ENCODE results near the gene HOXC11.

Gene HOXC11

DNA sequence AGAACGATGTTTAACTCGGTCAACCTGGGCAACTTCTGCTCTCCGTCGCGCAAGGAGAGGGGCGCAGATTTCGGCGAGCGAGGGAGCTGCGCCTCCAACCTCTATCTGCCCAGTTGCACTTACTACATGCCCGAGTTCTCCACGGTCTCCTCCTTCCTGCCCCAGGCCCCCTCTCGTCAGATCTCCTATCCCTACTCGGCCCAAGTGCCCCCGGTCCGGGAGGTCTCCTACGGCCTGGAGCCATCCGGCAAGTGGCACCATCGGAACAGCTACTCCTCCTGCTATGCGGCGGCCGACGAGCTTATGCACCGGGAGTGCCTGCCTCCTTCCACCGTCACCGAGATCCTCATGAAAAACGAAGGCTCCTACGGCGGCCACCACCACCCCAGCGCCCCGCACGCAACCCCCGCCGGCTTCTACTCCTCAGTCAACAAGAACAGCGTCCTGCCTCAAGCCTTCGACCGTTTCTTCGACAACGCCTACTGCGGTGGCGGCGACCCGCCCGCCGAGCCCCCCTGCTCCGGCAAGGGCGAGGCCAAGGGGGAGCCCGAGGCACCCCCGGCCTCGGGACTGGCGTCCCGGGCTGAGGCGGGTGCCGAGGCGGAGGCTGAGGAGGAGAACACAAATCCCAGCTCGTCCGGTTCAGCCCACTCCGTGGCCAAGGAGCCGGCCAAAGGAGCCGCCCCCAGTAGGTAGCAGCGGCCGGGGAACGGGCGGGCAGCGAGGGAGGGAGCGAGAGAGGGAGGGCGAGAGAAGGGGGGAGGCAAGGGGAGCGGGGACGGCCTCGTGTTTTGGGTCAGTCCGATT is 513 bp downstream of the HOXC11 start:
- DNase-seq (ENCODE audit: low read depth in 2 of 2) = no peak

DNA sequence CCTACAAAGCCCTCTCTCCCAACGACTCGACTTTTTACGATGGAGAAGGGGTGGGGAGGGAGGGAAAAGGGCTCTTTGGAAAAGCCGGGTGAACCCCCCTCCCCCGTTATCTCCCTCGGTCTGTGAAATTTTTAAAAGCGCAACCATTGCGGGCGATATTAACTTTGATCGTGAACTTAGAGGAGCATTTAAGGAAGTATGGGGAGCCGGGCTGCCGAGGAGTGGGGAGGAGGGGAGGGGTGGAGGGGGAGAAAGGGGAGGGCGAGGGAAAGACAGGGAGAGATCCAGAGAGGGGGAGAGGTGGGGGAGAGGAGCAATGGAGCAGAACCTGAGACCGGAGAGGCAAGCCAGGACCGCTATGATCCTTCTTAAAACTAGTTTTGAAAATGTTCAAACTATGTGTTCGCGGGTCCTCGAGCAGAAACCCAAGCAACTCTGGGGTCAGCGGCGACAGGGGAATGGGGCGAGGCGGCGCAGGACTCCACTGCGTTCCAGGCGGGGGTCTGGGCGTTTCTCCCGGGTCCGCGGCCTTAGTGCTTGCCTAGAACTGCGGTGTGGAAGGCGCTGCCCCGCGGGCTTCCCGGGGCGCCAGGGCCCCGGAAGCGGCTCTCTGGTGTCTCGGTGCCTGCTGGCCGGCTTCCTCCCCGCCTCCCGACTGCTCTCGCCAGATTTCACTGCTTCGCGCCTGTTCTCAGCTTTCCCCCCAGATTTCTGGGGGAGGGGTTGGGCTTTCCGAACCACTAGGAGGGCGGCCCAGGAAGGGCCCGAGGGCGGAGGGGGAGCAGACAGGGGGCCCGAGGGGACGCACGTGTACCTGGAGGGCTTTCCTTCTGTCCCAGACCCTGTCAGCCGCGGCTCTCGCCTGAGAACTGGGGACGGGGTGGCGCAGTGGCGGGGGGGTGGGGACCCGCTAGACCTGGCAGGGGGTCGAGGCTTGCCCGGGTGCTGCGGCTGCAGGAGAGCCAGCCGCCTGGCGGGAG is 1.4 kb downstream of the HOXC11 start, which contains the start of gene HOTAIR:
Gene HOTAIR, minus strand, starts transcription at position 871 of the 980 bp plus-strand sequence.
- DNase-seq (ENCODE audit: low read depth in 2 of 2) = no peak

DNA sequence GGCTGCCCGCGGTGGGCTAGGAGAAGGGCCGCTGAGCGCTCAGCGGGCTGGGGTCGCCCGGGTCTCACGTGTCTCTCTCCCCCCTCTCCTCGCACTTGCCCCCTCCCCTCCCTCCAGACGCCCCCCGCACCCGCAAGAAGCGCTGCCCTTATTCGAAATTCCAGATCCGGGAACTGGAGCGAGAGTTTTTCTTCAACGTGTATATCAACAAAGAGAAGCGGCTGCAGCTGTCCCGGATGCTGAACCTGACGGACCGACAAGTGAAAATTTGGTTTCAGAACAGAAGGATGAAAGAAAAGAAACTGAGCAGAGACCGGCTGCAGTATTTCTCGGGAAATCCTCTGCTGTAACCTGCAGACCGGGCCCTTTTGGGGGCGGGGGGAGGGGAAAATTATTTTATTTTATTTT is 2.1 kb downstream of the HOXC11 start:
- no peak for DNase-seq (ENCODE audit: low read depth in 2 of 2)

DNA sequence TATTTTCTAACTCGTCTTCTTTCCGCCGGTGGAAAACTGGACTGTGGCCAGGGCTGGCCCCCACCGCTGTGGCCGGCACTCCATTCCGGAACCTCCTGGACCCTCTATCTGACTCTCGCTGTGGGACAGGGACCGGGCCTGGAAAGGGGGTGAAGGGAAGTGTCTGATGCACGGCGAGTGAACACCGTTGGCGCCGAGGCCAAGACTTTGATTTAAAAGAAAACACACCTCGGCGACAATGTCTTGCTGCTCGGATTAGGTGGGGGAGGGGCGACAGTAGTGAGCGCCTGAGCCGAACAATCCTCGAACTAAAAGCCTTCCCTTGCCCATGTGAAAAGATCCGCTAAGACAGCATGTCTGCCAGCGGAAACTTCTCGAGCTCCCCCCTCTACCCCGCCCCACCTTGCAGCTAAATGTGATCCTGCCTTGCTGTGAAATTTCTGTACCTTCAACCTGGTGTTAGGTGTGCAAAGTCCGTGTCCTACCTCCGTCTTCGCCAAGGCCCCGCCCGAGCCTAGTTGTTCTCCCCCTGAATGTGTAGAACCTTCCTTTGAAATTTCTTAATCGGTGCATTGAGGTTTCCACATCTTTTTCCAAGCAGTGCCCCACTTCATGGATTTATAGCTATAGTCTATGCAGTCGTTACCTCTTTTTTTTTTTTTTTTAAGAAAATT is 2.7 kb downstream of the HOXC11 start:
- no peak for DNase-seq (ENCODE audit: low read depth in 2 of 2)

DNA sequence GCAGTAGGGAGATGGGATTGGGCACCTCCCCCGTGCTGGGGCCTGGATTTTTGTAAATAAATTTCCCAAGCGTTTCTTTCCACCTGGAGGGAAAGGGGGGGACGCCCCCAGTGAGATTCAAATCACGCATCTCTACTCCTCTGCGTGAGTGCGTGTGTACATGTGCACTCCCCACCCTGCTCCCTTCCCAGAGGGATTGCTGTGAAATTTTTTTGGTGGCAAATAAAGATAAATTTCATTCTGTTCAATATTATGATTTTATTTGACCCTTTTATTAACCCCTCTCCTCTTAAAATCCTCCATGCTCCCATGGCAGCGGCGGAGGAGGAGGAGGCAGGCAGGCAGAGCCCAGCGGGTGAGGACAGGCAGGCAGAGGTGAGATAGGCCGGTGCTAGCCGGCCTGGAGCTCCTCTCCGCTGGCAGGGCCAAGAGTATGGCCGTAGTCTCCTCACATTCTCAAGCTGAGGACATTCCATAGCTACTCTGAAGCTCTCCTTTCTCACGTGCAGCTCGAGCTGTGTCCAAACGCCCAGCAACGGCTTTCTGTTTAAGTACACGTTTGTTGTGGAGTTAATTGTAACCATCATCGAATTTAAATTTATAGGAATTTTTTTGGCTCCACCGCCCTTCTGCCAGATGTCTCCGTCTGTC is 3.4 kb downstream of the HOXC11 start:
- DNase-seq (ENCODE audit: low read depth in 2 of 2) = no peak

DNA sequence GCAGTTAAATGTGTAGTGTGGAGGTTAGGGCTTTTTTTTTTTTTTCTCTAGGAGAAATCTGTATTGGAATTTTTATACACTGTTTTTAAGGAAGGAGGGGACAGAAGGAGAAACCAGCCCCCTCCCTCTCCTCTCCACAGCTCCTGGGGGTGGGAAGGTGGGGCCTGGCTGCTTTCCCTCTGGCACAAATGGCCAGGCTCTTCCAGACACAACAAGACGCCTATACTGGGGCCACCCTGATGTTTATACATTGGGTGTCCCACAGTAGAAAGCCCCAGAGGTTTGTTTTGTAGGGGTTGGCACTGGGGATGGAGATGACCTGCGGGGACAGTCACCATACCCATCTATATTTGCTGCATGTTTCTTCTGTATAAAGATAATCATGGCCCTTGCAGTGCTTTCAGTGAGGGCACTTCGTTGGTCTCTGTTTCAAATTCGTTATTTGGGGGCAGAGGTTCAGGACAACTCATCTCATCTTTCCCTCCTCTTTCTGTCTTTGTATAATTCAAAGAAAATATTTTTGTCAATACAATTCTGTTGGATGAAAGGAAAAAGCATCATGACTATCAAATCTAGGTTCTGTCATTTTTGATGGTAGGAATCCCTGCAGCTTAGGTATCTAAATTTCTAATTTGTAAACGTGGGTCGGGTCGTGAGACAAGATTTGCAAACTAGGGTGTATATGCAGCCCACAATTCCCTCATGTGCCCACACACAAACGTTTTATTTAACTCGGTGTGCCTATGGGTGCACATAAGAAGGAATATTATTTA is 4.1 kb downstream of the HOXC11 start:
- no peak for DNase-seq (ENCODE audit: low read depth in 2 of 2)

DNA sequence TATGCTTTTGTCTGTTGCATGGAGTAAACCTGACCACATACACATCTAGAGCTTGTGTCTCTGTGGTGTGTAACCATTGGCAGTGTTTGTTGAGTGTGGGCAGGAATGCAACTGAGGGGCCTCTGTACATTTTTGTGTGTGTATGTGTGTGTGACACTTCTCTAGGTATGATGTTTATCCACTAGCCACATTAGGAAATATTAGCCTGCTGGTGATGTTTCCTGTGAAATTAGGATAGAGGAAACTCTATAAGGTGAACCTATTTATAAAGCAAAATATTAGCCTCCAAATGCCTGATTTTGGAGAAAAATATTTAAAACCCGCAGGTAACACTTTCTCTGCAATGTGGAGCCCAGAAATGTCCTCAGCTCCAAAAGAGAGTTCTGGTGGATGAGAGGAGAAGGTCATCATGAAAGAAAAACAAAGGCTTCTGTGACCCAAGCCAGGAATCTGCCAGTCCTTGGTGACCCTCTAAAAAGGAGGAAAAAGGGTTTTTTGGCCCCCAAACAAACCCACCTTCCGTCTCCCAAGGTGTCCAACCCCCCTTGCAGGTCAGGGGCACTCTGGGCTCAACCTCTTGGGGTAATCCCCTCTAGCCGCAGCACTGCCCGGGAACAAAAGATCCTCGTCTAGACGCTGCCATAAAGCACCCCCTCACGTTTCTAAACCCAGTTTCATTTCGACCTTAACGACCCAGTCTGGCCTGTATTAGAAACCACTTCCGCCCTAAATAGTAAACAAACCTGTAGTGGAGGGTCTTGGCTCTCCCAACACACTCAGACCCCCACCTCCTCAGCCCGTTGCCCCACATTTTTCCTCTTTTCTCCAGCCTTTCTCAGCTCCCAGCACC is 4.9 kb downstream of the HOXC11 start:
- no peak for DNase-seq (ENCODE audit: low read depth in 2 of 2)

DNA sequence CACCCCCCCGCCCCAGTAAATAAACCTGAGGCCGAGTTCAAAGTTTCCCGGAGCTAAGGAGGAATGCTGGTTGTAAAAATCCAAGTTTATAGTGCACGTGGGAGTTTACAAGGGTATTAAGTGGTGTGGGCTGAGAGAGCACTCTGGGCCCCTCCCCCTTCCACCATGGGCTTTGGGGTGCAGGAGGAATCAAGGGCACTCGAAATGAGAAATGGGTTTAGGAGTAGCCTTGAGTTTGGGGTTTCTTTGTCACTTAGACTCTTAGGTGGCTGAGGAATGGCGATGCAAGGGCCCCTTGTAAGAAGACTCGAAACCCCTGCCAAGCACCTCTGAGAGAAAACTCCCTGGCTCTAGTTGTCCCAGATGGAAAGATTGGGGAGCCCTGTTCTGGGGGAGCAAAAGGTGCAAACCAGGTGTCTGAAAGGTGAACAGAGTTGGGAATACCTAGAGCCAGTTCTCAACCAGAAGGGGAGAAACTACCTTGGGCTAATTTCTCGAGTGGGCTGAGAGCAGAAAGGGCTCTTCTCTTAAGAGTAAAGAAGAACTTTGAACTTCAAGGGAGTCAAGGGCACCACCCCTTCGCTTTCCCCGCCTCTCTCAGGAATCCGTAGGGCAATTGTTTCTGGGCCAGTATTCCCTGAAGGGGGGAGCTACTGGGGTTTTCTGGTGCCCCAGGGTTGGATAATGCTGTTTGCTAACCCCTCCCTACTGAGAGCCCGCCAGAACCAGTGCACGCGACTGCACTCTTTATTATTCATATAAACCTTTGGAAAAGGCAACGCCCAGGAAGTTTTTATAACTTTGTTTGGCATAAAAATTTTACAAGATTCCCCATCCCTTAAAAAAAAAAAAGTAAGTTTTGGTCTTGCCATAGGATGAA is 5.8 kb downstream of the HOXC11 start:
- DNase-seq (ENCODE audit: low read depth in 2 of 2) = no peak

DNA sequence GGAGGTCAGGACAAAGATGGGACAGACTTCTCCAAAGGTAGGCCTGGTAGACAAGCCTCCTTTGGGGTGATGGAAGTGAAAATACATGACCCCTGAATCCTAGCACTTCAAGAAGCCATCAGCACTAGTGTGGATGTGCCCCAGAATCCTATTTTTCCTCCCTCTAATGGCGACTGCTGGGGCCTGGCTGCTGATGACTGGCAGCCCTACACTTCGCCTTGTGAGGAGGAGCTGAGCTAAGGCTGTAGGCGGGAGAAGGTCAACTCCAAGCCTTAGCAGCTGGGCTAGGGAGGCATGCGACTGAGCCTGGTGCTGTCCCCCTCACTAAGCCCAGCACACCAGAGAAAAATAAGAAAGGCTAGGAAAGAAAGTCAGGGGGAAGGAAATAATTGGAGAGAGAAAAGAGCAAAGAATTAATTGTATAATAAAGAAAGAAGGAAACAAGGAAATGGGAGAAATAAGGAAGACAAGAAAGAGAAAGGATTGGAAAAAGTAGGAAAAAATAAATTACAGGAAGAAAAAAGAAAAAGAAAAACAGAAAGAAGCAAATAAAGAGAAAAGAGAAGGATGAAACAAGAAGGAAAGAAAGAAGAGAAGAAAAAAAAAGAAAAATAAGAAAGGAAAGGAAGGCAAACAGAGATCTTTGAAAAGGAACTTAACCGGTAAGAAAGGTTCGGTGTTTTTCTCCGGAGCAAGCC is 7.3 kb downstream of the HOXC11 start:
- DNase-seq (ENCODE audit: low read depth in 2 of 2) = no peak

DNA sequence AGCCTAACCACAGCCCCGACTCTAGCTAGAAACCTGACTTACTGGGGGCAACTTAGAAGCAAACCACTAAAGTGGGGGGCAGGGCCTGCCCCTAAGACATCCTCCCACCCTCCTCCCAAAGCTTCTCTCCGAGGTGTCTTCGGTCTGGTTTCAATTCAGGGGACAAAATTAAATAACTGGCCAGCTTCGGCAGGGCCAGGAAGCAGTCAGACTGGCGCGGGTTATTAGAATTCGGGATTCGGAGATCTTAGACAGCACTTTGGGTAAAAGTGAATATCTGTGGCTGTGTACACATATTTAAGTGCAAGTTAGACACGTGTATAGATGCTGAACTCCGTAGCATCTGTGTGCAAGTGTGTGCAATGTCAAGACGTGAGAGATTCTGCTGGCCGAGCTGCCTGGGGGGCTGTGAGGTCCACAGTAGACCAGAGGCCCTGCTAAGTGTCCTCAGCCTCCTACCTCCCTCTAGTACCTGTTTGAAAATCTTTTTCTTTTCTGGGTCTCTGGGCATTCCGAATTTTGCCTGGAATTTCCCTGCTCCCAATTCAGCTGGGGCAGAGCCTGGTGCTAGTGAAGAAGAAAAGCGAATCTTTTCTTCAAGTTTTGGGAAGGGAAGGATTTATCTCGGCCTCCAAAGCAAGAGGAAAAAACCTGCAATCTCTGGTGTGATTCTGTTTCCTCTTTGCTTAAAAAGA is 8.0 kb downstream of the HOXC11 start:
- DNase-seq (ENCODE audit: low read depth in 2 of 2) = no peak

DNA sequence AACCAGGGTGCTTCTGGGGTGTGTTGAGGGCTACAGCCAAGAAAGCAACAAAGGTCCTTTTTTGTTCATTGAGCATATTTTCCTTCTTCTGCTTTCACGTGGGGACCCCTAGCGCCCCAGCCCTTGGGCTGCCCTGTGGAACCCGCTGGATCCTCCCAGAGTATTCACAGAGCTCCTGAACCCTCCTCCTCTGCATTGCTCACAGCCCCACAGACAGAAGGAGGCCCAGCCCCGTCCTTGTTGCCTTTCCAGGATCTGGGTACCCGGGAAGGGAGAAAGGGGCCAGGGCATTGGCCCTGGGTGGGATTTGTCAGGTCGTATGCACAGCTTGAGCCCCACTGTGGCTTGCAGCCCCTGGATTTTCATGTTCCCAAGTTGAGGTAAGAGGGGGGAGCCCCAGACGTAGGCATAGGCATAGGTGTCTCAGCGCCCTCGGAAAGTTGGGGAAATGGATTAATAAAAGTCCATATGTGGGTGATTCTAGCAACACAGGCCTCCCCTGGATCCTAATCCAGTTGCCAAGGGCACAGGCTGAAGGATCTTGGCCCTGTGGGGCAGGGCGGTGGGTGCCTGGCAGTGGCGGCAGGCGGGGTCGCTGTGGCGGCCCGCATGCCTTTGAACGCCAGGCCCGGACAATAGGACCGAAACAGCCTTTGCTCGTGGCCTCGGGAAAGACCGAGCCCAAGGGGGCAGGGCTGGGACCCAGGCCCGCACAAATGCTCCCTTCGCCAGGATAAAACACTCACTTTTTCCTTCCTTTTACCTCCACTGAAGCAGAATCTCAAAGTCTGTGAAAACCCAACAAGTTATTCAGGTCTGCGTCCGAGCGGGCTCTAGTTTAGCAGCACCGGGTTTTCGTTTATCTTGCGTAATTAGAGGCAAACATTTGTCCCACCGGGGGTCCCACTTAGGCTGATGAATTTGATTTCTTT is 9.0 kb downstream of the HOXC11 start:
- no peak for DNase-seq (ENCODE audit: low read depth in 2 of 2)

DNA sequence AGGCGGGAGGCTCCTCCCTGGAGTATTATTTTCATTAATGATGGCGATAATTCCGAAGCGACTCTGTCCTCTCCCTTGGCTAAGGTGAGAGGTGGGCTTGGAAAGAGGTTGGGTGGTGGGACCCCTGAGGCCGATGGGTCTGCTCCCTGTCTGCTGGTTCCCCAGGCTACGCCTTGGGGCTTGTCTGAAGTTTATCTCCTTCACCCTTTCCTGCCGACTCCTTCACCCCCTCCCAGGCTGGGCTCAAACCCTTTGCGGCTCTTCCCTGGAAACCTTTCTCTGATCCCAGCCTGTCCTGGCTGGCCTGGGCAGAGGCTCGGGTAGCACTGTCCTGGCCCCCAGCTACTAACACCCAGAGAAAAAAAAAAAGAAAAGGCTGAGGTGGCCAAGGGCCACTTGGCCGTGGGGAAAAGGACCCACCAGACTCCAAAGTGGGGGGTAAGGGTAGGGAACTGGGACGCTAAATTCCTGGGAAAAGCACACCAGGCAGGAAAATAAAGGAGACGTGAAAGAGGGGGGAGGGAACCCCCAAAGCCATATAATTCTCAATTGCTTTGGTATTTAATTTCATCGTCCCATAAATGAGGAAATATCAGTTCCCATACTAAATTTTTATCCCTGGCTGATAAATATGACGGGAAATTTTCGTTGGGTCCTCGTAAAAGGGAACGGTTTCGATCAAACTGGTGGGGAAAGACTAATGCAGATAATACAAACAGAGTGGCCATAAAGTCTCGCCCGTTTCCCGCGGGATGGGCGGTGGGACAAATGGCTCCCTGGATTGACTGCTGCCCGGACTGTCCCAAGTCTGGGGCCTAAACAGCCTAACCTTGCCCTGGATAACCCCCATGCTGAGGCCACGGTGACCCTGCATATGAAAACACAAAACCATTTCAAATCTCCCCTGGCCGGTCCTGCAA is 10.0 kb downstream of the HOXC11 start:
- no peak for DNase-seq (ENCODE audit: low read depth in 2 of 2)

DNA sequence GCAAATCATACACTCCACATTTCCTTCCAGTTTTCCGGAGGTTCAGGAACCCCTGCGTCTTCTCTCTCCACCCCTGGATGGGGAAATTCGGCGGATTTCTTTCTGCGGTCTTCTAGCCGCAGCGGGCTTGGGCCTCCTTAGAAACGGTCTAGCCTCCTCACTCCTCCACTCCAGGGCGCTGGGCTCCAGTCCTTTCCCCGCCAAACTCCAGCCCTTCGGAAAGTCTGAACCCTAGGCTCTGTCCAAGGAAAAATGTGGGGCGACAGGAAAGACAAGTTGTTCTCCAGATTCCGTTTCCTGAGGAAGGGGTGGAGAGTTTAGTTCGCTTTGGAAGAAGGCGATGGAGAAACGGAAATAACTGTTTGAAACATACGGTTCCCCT is 10.6 kb downstream of the HOXC11 start:
- no peak for DNase-seq (ENCODE audit: low read depth in 2 of 2)

DNA sequence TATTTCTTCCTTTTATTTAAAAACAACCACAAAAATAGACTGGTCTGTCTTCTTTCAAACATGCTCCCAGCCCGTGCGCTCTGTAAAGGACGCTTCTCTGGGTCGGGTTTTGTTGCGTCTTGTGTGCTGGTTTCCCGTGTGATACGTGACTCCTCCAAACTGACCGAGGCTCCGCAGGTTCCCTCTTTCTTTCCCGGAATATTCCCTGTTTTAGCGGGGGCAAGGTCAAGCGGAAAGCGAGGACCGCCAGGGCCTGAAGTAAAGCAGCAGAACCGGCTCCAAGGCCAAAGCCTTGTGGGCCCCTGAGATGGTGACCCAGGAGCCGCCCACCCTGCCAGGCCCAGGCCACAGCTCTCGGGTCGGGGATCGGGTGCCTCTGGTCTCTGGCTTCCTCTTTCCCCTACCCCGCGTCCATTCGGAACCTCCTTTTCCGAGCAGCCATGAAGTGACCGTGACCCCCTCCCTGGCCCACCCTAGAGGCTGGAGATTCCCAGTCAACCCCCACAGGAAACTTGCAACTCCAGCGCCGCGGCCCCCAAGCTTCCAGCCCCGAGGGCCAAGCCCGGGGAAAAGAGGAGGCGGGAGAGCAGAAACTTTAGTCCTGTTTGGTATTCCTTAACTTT is 11.1 kb downstream of the HOXC11 start:
- DNase-seq (ENCODE audit: low read depth in 2 of 2) = no peak
